DMS114 treated with DMSO at 0.1 percent for 48 hours (cell line): Measurements from ENCODE around the gene BTN3A1.
"Not testable (repeated sequence)": the region's sequence is repeated elsewhere in the genome, so short reads cannot be mapped to it uniquely, and the experiment has no call there.

Experiments
- DNase-seq: peaks from one replicate; lab custom pipeline; 2025; ENCODE audit not compliant: unreplicated experiment; lab: John Stamatoyannopoulos, UW

Gene BTN3A1

DNA sequence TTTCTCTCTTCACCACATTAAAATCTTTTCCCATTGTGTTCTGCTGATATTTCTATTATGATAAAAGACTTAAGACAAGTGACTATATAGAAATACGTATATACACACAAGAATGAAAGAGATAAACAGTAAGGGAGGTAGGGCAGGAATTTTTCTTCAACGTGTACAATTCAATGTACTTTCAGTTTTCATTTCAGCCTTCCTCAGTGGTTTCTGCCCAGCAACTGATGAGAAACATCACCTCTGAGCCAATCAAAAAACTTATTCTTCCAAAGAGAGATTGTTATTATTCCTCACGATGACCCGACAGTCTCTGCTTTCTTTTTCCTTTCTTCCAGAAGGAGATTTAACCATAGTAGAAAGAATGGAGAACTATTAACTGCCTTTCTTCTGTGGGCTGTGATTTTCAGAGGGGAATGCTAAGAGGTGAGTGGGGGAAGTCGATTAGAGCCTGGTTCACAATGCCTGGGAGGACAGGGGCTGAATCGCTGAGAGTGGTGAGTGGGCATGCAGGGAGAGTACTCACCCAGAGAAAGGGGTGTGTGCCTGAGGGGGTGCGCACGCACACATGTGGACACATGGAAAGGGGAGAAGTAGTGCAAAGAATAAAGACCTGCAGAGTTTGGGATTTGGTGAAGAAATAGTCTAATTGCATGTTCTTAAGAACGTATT is at the start of gene BTN3A1:
Gene BTN3A1 (plus strand): TSS at position 289 of the 672 bp plus-strand sequence. CDS start 3,289 bp downstream, outside the sequence.
- peak; percentile 92 for DNase-seq

DNA sequence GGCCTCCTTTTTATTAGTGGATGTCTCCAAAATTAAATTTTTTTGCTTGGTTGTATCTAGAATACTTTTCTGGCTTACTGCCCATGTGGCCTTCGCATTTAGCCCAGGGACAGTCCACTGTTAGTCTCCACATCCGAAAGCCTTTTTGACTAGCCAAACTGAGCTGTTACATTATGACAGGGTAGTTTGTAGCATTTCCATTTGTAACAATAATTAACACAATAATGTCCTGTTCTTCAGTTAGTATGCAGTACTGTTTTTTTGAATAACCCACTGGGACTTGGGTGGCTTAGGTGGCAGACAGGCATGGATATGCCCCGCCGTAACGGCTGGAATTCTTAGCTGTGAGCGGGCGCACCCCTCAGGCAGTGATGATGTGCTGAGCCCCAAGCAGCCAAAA is 49.8 kb upstream of the BTN3A1 start:
- no peak for DNase-seq

DNA sequence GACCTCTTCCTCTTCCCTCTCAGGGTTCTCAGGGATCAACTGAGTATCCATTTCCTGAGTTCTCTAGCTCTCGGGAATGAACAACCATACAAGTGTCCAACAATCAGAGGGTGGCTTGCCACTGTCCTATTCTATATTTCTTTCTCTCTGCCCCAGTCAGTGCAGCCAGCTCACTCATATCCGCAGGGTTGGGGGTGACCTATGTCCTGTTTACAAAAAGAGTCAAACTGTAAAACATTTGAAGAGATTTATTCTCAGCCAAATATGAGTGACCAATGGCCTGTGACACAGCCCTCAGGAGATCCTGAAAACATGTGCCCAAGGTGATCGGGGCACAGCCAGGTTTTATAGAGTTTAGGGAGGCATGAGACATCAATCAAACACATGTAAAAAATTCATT is 47.9 kb upstream of the BTN3A1 start:
- DNase-seq: no peak

DNA sequence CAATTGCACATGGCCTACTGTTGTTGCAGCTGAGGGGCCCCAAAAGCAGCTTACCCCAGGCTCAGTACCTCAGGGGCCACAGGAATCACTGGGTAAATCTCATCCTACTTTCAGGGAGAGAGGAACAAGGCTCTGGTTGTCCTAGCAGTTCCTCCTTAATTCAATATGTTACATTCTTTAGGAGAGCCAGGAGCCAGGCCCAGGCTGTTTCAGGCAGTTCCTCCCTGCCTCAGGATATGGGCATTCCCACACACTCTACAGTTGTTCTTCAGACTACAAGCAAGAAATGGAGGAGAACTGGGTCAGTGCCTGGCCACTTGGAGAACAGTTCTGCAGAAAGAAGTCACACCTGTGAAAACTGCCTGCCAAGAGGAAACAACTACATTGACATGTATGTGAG is 46.7 kb upstream of the BTN3A1 start:
- DNase-seq: no peak

DNA sequence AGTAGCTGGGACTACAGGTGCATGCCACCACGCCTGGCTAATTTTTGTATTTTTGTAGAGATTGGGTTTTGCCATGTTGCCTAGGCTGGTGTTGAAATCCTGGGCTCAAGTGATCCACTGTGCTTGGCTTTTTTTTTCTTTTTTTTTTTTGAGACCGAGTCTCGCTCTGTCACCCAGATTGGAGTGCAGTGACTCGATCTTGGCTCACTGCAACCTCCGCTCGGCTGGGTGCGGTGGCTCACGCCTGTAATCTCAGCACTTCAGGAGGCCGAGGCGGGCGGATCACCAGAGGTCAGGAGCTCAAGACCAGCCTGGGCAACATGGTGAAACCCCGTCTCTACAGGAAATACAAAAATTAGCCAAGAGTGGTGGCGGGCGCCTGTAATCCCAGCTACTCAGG is 44.5 kb upstream of the BTN3A1 start:
- not testable (repeated sequence) for DNase-seq

DNA sequence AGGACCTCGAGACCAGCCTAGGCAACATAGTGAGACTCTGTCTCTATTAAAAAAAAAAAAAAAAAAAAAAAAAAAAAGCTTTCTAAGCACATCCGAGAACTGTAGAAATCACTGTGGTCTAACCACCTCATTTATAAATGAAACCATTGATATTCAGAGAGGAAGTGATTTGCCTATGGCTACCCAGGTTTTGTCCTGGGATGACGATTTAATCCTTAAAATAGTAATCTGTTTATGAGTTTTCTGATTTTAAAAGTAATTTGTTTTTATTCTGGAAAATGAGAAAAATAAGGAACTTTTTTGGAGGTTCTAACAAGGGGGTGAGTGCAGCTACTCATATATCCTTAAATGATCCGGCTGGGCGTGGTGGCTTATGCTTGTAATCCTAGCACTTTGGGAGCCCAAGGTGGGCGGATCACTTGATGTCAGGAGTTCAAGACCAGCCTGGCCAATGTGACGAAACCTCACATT is 43.5 kb upstream of the BTN3A1 start:
- no peak for DNase-seq

DNA sequence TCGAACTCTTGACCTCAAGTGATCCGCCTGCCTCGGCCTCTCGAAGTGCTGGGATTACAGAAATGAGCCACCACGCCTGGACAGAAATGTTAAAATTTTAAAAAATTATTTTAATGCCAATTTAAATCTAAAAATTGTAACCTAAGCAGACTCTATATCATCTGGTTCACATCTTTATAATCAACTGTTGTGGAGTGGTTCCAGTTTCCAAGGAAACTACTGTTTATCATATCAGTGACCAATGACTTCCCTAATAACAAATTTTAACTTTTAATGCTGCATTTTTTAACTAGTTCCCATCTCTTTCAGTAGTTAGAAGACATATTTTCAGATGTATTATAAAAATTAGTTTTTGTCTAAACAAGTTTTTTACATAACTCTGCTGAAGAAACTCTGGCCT is 42.3 kb upstream of the BTN3A1 start:
- no peak for DNase-seq

DNA sequence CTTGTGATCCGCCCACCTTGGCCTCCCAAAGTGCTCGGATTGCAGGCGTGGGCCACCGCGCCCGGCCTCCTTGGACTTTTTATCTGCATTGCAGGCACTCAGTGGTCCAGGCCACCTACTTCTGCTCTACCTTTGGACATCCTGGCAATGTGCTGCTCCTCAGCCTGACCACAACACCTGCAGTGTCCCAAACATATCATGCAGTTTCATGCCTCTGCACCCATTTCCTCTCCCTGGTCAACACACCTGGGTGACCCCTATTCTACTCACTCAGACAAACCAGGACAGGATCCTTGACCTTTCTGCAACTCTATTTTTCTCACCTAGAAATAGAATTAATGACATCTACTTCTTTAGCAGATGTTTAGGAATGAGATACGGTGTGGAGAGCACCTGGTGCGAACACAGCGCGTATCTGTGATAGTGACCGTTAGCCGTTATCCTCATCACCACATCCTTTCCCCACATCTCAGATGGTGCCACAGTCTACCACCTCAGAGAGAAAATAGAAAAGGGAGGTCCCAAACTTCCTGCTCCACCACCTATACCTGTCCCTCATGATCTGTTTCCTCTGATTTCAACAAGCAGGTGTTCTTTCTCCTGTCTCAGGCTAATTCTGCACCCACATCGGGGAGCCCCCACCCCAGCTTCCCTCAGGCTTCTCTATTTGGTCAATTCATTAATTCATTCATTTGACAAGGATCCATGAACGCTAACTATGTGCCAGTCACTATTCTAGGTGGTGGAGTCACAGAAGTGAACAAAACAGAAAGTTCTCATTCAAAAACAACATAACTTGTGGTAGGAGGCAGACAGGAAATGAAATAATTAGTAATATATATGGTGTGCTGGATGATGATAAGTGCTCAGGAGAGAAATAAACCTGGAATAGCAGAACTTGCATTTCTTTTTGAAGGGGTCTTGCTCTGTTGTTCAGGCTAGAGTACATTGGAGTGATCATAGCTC is 41.3 kb upstream of the BTN3A1 start:
- no peak for DNase-seq

DNA sequence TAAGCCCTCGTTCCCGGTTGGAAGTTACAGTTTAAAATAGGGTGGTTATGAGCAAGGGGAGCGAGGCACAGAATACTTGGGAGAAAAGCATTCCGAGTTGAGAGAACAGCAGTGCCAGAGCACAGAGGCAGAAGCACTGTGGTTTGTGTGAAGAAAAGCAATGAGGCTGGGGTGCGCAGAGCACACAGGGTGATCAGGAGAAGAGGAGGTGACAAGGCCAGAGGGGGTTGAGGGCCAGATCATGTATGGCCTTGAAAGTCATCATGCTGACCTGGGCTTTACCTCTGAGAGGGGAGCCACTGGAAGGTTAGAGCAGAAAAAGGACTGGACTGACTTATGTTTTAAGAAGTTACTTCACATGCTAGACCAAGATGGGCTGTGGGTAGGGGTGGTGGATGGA is 40.5 kb upstream of the BTN3A1 start:
- no peak for DNase-seq

DNA sequence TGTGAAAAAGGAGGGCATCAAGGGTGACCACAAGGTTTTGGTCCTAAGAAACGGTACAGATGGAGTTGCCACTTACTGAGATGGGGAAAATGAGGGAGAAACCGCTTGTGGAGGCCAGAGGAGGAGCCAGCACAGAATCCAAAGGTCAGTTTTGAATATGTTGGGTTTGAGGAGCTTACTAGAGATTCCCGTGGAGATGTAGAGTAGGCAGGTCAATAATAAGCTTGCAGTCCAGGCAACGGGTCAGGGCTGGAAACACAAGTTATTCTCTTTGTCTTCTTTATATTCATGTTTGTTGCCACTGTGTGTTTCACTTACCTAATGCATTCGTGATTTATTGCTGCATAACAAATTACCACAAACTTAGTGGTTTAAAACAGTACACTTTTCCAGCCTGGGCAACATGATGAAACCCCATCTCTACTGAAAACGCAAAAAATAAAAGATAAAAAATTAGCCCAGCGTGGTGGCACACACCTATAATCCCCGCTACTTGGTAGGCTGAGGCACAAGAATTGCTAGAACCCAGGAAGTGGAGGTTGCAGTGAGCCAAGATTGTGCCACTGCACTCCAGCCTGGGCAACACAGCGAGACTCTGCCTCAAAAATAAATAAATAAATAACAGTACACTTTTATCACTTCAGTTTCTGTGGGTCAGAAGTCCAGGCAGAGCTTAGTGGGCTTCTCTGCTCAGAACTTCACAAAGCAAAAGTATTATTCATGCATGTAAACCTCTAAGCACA is 39.8 kb upstream of the BTN3A1 start:
- DNase-seq: no peak

DNA sequence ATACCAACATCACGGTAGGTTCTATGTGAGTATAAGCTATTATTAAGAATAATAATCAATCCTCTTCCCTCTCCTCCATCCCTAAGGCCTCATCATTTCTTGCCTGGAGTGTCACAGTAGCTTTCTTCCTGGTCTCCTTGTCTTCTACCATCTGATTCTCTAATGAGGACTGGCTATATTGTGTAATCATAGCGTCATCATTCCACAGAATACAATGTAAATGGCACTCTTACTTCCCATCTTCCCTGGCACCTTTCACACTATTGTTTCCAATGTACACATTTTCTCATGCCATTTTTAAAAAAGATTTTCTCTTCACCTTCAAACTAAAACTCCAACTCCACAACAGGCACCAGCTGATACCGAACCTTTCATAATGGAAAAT is 39.2 kb upstream of the BTN3A1 start:
- DNase-seq: no peak

DNA sequence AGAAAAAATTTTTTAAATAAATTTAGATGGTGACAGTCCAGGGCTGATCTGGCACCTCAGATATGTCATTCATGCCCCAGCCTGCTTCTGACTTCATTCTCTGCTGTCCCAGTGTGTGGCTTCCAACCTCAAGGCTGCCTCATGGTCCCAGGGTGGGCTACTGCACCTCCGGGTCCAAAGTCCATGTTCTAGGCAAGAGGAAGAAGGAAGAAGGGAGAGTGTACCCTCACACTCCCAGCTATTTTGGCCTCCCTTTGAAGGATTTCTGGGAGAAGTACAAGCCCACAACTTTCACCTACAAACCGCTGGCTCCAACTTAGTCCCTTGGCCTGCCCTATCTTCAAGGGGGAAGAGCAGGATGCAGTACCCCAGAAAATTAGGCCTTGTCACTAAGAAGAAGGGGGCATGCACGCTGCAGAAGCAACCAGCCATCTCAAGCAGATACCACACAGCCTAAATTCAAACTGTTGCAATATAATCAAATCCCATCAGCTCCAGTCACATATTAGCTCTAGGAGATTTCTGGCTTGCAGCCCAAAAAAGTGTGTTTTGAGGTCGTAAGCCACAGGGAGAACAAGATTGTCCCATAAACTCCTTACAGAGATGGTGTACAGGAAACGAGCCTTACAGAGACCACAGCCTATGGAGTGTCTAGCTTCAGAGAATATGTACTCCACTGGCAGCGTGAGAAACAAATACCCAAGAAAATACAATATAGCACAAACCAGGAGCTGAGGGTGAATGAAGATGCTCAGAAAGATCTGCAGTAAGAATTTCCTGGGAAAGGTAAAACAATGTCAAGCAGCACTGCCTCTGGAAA is 38.0 kb upstream of the BTN3A1 start:
- DNase-seq: no peak

DNA sequence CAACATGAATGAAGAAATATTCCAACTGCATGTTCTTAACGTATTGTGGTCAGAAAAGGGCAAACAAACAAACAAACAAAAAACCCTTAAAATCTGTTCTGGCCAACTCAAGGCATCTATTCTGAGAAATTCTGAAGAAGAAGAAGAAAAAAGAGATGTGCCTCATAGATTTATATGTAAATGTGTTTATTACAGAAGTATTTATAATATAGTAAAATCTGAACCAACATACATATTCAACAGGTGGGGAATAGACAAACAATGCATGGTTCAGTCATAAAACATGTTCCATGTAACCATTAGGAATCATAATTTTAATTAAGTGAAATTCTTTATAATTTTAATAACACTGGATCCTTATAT is 36.5 kb upstream of the BTN3A1 start:
- no peak for DNase-seq

DNA sequence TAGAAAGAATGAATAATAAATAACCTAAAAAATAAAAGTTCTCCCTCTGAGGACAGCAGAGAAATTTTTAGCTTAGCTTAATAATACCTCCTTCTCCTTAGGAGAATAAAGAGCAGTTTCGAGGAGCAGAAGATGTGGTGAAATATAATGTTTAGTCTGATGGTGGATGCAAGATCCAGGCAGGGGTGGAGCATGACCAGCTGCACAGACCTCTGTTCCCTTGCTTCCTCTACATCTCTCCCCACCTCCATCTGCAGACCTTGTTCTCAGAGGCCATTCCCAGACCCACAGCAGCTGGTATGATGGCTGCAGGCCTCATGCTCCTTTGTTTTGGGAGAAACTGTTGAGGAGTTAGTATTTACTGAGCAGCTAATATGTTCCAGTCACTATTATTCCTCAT is 35.6 kb upstream of the BTN3A1 start:
- DNase-seq: no peak

DNA sequence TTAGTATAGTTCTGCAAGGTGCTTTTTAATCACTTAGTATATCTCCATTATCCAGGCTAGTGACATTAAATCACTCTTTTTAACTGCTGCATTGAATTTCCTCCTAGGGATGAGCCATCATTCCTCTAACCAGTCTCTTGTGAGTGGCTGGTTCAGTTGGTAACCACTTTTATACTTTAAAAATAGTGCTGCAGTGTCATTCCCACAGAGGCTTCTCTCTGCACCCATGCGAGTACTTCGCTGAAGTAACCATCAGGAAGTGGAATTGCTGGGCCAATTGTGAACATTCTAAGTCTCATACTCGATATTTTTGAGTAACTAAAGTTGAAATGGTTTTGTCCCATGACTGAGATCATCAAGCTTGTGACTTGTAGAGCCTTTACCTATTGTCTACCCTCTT is 35.0 kb upstream of the BTN3A1 start:
- no peak for DNase-seq

DNA sequence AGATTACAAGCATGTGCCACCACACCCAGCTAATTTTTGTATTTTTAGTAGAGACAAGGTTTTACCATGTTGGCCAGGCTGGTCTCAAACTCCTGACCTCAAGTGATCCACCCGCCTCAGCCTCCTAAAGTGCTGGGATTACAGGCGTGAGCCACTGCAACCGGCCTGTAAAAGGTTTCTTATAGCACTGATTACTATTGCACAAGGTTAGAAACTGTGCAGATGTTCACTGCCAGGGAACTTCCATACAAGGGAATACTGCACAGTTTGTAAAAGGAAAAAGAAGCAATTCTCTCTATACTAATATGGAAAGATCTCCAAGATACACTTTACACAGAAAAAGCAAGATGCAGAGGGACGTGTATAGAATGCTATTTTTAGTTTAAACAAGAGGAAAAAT is 30.3 kb upstream of the BTN3A1 start:
- not testable (repeated sequence) for DNase-seq

DNA sequence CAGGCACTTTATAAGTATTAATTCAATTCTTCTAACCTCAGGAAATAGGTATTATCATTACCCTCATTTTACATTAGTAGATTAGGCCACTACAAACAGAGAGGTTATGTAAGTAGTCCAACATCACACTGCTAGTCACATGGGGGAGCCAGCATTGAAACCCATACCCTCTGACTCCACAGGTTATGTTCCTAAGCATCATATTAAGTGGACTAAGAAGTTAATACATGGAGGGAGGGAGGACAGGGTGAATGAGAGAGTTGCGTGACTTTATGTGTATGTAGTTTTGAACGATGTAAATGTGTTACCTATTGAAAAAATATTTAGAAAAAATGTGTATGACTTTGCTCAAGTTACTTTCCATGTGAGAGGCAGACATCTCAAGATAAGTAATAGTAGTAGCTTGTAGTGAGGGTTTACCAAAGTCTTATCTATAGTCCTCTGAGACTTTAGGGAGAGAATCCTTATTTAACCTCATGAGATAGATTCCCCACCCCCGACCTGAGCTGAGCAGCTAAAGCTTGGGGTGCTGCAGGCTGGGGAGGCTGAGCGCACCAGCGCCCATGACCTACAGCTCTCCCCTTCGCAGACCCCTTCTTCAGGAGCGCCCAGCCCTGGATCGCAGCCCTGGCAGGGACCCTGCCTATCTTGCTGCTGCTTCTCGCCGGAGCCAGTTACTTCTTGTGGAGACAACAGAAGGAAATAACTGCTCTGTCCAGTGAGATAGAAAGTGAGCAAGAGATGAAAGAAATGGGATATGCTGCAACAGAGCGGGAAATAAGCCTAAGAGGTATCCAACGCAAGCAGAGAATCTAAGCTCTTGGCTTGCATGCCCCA is 29.5 kb upstream of the BTN3A1 start:
- no peak for DNase-seq

DNA sequence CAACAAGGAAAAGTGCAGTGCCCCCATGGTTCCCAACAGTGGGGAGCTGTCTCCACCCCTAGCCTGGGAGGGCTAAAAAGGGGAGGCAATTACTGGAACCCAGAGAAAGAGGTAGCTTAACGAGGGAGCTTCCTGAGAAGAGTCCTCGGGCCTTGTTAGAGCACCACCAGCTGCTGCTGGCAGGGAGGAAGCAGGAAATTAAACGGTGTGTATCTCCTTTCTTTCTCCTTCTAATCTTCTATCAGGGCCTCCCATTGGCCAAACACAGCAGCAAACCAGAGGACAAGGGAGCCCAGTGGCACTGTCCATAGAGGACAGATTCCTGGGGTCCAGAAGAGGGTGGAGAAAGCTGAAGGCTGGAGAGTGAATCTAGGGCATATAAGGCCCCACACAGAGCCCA is 26.8 kb upstream of the BTN3A1 start:
- DNase-seq: no peak

DNA sequence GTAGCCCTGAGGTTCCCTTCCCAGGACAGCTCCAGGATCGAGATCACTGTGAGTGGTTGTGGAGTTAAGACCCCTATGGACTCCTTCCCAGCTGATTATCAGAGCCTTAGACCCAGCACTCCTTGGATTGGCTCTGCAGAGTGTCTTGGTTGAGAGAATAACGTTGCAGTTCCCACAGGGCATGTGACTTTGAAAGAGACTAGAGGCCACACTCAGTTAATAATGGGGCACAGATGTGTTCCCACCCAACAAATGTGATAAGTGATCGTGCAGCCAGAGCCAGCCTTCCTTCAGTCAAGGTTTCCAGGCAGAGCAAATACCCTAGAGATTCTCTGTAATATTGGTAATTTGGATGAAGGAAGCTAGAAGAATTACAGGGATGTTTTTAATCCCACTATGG is 24.4 kb upstream of the BTN3A1 start:
- DNase-seq: no peak

DNA sequence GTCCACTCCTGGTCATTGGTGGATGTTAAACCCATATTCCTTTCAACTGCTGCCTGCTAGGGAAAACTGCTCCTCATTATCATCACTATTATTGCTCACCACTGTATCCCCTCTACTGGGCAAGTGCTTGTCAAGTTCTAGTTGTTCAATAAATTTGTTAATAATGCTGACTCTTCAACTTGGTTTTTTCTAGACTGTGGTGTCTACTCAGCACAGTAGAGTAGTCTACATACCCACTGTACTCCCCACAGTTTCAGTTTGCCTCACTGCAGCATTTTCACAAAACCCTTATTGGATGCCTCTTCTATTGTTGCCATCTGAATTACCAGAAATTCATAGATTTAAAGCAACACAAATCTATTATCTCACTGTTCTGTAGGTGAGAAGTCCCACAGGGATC is 23.9 kb upstream of the BTN3A1 start:
- DNase-seq: not testable (repeated sequence)
